ENCODE measurements around the gene EDEM2.
"Not testable (repeated sequence)": the region's sequence is repeated elsewhere in the genome, so short reads cannot be mapped to it uniquely, and the experiment has no call there.

EDEM2 gene

GRCh38 chr20:35176132-35176531 is 29.0 kb upstream of the EDEM2 start:
- H3K4me3 ChIP-seq (ENCODE audit: low read length), result no peak overlapping the region
- TF ChIP-seq ZNF274 (IDR thresholded peaks at IDR 0.05; ENCODE audit: low read depth, low read length), result no peak

- H3K4me3 ChIP-seq (ENCODE audit: low read length), result no peak overlapping the region
- TF ChIP-seq ZNF274 (IDR thresholded peaks at IDR 0.05; ENCODE audit: low read depth, low read length), result no peak
These were observed 27.5 kb upstream of the EDEM2 start for GRCh38 chr20:35174458-35175216.

GRCh38 chr20:35173576-35174192 is 26.5 kb upstream of the EDEM2 start:
- H3K4me3 ChIP-seq (ENCODE audit: low read length), result no peak overlapping the region
- no peak for TF ChIP-seq ZNF274 (IDR thresholded peaks at IDR 0.05; ENCODE audit: low read depth, low read length)

GRCh38 chr20:35172434-35172806 is 25.3 kb upstream of the EDEM2 start:
- no peak for TF ChIP-seq ZNF274 (IDR thresholded peaks at IDR 0.05; ENCODE audit: low read depth, low read length)
- H3K4me3 ChIP-seq (ENCODE audit: low read length), result no peak overlapping the region

- no peak within 1 kb of the TSS; the same call in 1 of the 2 replicates for H3K4me3 ChIP-seq (ENCODE audit: low read length)
These were observed 24.8 kb upstream of the EDEM2 start, which contains the start of gene PROCR for GRCh38 chr20:35171753-35172433. Gene PROCR, plus strand, starts transcription at chr20:35172072. Its CDS starts 83 bp downstream, at chr20:35172155.

GRCh38 chr20:35171438-35171752 is 24.3 kb upstream of the EDEM2 start:
- TF ChIP-seq ZNF274 (IDR thresholded peaks at IDR 0.05; ENCODE audit: low read depth, low read length), result no peak
- no peak overlapping the region; the same call in 1 of the 2 replicates for H3K4me3 ChIP-seq (ENCODE audit: low read length)

More at GRCh38 chr20:35171753-35172433, 24.8 kb upstream of the EDEM2 start, which contains the start of gene PROCR:
- TF ChIP-seq ZNF274 (IDR thresholded peaks at IDR 0.05; ENCODE audit: low read depth, low read length), result no peak

- H3K4me3 ChIP-seq (ENCODE audit: low read length), result not testable (repeated sequence)
These were observed 21.7 kb upstream of the EDEM2 start for GRCh38 chr20:35168701-35169409.

- TF ChIP-seq ZNF274 (IDR thresholded peaks at IDR 0.05; ENCODE audit: low read depth, low read length), result no peak
- H3K4me3 ChIP-seq (ENCODE audit: low read length), result no peak overlapping the region
These were observed 20.7 kb upstream of the EDEM2 start for GRCh38 chr20:35167787-35168186.

GRCh38 chr20:35166242-35166830 is 19.2 kb upstream of the EDEM2 start:
- H3K4me3 ChIP-seq (ENCODE audit: low read length), result no peak overlapping the region
- no peak for TF ChIP-seq ZNF274 (IDR thresholded peaks at IDR 0.05; ENCODE audit: low read depth, low read length)

- TF ChIP-seq ZNF274 (IDR thresholded peaks at IDR 0.05; ENCODE audit: low read depth, low read length), result no peak
- H3K4me3 ChIP-seq (ENCODE audit: low read length), result no peak overlapping the region
These were observed 18.4 kb upstream of the EDEM2 start for GRCh38 chr20:35165221-35166185.

GRCh38 chr20:35164531-35164930 is 17.4 kb upstream of the EDEM2 start:
- H3K4me3 ChIP-seq (ENCODE audit: low read length), result not testable (repeated sequence)

GRCh38 chr20:35160341-35160740 is 13.2 kb upstream of the EDEM2 start:
- H3K4me3 ChIP-seq (ENCODE audit: low read length), result not testable (repeated sequence)

GRCh38 chr20:35156978-35157377 is 9.8 kb upstream of the EDEM2 start:
- no peak overlapping the region for H3K4me3 ChIP-seq (ENCODE audit: low read length)
- TF ChIP-seq ZNF274 (IDR thresholded peaks at IDR 0.05; ENCODE audit: low read depth, low read length), result no peak

All from GM08714 (cell line).